ENCODE measurements around the gene ZNF74.

Gene ZNF74

DNA sequence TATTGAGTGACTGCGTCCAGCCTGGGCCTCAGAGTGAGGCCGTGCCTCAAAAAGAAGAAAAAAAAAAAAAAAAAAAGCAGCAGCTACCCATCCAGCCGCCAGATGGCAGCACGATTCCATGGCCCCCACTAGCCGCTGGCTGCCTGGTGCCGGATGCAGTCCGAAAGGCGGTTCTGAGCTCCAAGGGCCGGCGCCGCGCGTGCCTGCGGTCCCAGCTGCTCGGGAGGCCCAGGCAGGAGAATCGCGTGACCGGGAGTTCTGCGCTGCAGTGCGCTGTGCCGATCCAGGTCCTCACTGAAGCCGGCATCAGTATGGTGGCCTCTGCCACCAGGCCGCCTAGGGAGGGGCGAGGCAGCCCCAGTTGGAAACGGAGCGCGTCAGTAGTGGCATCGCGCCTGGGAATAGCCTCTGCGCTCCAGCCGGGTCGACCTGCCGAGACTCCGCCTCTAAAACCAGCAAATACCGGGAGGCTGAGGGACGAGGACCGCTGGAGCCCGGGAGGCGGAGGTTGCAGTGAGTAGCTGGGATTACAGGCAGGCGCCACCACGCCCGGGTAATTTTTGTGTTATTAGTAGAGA is 24.3 kb downstream of the ZNF74 start:
- peak; percentile 28 to 34 for DNase-seq (ENCODE audit: low read depth in 2 of 2, low spot score in 1 of 2)

DNA sequence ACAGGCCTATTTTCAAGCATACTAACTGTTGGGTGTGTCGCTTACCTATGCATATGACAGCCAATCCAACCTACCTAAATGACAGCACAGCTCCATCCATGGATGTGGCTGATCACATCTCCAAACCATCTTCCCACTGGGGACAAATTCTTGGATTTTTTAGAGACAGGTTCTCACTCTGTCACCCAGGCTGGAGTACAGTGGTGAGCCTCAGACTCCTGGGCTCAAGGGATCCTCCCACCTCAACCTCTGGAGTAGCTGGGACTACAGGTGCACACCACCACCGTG is 25.7 kb downstream of the ZNF74 start:
- no peak for DNase-seq (ENCODE audit: low read depth in 2 of 2, low spot score in 1 of 2)

- DNase-seq (ENCODE audit: low read depth in 2 of 2, low spot score in 1 of 2): no peak
Measured at GRCh38 chr22:20420157-20420842, 26.3 kb downstream of the ZNF74 start.

GRCh38 chr22:20421507-20421874 is 27.5 kb downstream of the ZNF74 start:
- DNase-seq (ENCODE audit: low read depth in 2 of 2, low spot score in 1 of 2): no peak

DNA sequence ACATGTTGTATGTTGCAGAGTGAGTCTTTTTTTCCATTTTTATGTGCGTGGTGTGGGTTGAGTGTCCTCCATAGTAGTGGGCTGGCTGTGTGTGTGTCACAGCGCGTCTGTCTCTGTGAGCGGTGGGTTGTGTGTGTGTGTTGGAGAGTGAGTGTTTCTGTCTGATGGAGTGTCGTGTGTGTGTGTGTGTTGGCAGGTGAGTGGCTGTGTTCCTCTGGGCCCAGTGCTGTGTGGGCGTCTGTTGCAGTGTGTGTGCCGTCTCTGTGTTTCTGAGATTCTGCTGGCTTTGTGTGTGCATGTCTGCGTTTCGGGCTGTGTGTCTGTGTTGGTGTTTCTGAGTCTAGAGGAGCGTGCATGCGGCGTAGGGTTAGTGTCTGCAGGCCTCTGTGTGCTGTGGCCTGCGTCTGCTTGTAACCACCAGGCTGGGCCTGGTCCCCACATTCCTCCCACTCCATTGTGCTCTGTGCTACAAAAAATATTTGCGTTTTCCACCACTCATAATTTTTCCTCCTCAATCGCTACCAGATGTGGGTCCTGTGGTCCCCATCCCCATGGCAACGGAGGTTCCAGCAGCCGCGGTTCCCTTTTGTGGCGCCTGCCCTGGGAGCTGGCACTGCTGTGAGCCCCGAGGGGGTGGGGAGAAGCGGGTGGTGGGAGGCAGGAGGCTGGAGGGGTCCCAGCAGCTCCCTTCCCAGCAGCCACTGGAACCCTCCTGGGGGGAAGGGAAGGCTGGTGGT is 28.5 kb downstream of the ZNF74 start:
- DNase-seq (ENCODE audit: low read depth in 2 of 2, low spot score in 1 of 2): no peak

- DNase-seq (ENCODE audit: low read depth in 2 of 2, low spot score in 1 of 2): no peak
Measured at GRCh38 chr22:20423008-20423905, 29.3 kb downstream of the ZNF74 start.

DNA sequence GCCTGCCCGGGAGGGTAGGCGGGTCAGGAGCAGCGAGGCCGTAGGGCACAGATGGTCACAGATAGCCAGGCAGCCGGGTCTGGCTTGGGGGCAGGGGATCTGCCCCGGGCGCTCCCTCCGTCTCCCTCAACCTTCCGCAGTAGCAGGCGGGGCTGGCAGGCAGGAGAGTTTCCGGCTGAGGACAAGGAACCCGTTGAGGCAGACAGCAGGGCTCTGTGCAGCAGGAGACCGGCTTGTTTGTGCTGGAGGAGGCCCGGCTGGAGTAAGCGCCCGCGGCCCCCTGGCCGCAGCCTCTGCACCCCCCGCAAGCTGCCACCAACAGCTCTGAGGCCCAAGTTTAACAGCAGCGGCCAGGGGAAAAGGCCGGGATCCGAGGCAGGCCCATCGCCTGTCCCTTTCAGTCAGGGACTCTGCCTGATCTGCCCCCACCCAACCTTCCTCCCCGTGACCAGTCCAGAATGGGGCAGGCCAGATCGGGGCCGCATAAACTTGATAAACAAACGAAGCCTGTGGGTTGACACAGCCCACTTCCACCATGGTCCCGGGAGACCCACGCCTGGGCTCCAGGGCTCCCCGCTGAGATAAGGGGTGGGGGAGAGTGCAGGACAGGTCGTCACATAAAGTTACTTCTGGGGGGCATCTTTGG is 30.1 kb downstream of the ZNF74 start:
- DNase-seq (ENCODE audit: low read depth in 2 of 2, low spot score in 1 of 2): no peak

GRCh38 chr22:20424568-20424931 is 30.6 kb downstream of the ZNF74 start:
- DNase-seq (ENCODE audit: low read depth in 2 of 2, low spot score in 1 of 2): no peak

DNA sequence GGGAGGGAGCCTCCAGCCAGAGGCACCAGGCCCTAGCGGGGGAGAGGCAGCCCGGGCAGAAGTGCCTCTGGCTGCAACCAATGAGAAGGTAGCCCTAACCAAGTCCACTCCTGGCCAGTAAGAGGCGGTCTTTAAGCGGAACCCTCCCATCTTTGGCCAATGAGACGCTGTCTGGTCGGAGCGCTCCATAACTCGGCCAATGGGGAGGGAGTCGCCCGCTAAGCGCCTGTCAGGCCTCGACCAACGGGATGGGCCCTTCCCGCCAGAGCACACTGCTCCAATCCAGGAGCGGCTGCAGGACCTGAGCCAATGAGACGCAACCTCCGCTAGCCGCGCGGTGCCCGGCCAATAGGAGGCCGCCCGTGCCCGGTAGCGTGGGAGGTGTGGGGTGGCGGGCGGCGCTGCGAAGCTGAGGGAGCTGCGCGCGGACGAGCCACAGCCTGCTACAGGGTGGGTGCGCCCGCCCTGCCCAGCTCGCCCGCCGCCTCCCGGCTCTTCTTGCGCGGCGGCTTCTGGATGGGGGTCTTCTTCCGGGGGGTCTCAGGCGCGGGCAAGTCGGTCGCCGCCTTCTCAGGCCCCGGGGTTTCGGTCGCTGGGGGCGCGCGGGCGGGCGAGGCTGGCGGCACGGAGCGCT is 31.1 kb downstream of the ZNF74 start:
- DNase-seq (ENCODE audit: low read depth in 2 of 2, low spot score in 1 of 2): no peak

GRCh38 chr22:20425566-20426258 is 31.8 kb downstream of the ZNF74 start:
- no peak for DNase-seq (ENCODE audit: low read depth in 2 of 2, low spot score in 1 of 2)

- DNase-seq (ENCODE audit: low read depth in 2 of 2, low spot score in 1 of 2): no peak
Measured at GRCh38 chr22:20426259-20426615, 32.3 kb downstream of the ZNF74 start.

DNA sequence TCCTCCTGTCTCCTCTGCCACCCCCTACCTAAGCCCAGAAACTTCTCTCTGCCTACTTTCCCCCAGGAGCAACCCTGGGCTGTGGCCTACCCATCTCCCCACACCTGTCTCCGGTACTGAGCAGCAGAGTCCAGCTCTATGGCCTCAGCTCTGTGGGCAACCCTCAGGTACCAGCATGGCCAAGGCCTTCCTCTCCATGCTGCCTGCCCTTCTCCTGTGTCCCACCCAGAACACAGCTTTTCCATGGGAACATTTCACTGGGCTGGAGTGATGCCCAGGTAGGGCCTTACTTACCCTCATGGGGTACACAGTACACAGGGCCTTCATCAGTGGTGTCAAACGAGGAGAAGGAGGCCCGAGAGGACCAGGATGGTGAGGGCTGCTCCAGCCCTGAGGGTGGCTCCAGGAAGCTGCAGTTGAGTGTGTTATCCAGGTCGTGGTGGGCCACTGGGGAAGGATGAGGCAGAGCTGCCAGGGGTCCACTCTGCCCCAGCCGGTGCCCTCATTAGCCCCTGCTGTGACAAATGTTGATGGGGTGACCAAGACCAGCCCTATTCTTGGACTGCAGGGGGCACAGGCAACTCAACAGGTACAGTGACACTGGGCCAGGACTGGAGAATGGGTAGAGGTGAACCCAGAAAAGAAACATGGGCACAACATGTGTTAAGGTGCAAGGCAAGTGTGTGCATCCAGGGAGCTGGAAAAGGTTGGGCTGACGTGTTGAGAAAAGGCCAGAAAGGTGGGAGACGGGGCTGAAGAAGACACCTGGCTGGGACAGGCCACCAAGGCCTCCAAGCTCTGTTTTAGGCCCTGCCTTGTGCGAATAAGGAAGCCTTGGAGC is 33.4 kb downstream of the ZNF74 start:
- DNase-seq (ENCODE audit: low read depth in 2 of 2, low spot score in 1 of 2): no peak

DNA sequence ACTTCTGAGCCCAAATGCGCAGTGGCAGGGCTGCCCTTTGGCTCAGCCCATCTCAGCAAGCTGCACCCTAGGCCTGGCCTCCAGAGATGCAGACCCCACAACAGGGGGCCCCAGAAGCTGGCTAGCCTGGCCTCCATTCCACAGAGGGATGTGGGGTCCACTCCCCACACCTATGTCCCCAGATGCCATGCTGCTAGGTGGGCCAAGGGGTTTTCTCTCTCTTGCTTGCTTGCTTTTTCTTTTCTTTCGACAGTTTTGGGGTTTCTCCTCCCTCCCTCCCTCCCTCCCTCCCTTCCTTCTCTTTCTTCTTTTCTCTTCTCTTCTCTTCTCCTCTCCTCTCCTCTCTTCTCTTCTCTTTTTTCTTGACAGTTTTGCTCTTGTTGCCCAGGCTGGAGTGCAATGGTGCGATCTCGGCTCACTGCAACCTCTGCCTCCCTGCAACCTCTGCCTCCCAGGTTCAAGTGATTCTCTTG is 34.0 kb downstream of the ZNF74 start:
- no peak for DNase-seq (ENCODE audit: low read depth in 2 of 2, low spot score in 1 of 2)

DNA sequence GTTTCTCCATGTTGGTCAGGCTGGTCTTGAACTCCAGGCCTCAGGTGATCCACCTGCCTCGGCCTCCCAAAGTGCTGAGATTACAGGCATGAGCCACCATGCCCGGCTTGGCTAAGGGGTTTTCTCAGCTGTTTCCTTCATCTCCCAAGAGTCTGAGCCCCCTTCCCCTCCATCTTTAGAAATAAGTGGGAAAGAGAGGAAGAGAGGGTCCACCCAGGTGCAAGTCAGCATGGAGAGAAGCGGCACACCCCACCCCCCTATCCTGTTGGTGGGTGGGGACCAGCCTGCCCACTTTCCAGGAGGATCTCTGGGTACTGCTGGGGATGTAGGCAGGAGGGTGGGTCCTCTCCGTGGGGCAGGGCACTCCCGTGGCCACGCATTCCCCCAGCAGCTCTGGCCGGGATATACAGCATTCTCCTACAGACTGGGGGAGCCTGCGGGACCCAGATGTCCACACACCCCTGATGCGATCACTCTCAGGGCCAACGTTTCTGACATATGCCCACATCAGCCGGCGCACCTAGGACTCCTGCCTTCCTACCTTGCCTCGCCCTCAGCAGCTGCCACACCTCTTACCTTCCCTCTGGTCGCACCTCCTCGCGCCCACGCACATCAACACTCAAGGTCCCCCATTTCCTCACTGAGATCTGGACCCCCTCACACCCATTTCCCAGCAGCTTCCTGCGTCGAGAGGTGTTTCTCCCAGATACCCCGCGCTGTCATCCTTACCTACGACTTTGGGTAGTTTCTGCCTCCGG is 34.7 kb downstream of the ZNF74 start:
- DNase-seq (ENCODE audit: low read depth in 2 of 2, low spot score in 1 of 2): no peak

GRCh38 chr22:20429254-20430100 is 35.5 kb downstream of the ZNF74 start:
- peak; percentile 51 to 62 for DNase-seq (ENCODE audit: low read depth in 2 of 2, low spot score in 1 of 2)

DNA sequence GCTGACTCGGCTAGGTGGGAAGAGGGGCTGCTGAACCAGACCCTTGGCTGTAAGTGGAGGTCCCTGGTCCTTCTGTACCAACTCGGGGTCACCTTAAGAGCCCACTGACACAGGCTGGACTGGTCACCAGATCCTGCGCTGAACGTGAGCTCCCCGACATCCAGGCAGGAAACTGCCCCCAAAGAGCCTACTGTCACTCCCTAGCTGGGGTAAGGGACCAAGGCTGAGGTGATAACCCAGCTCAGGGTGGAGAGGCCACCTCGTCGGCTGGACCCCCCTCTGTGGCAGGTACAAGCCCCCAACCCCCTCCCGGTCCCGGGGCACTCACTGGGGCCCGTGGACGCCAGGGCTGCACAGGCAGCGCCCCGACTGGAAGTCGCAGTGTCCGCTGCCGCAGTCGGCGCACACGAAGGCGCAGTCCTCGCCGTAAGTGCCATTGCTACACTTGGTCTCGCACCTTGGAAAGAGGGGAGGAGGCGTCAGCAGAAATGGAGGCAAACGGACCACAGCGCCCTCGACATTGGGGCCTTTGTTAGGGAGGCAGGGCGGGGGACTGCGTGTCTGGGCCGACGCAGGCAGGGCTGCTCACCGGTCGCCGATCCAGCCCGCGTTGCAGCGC is 36.3 kb downstream of the ZNF74 start:
- DNase-seq (ENCODE audit: low read depth in 2 of 2, low spot score in 1 of 2): no peak

All from stimulated activated CD8-positive, alpha-beta memory T cell treated with anti-CD3 and anti-CD28 coated beads, Interleukin-4, amount 100 ng/mL, for 4 hours (primary cell).